ENCODE measurements around the gene NFX1. TPM values are rescaled to one million over a fixed set of nuclear protein-coding genes. Genes with fewer than 3 reads are reported as not detected.

Gene NFX1
- total and polyA plus RNA-seq, 3 donors from 2014 or later: 30.0 to 48.6 (median 46.7) TPM

DNA sequence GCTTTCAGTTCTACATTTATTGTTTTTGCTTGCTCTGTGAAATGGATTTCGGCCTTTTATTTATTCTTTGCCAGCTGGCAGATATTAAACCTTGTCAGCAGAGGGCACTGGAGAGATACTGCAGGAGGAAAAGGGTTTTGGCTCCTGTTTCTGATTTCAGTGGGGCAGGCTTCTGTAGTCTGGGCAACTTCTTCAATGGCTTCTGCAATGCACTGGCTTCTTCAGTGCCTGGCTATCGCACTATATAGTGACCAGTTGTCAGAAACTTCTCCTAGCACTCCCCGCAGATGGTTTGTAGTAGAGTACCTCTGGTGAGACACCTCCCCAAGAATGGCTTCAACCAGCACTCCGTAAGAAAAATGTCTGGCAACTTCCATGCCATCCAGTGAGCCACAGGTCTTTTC, 3.2 kb upstream of the NFX1 start:
- H3K36me3 ChIP-seq (ENCODE audit: low read depth, missing control alignments): no peaks in the 10 kb centered on the region
- no peaks in the 10 kb centered on the region for H3K27me3 ChIP-seq
- intact Hi-C loops (cut with DNase I; ENCODE audit: low total_unique reads): no loop called here
- H3K4me1 ChIP-seq: peaks cover 14% of the 10 kb centered on the region
- peak overlapping the region in 1 of 2 donors; percentile 36 for H3K27ac ChIP-seq
- TF ChIP-seq, protein P1, sequence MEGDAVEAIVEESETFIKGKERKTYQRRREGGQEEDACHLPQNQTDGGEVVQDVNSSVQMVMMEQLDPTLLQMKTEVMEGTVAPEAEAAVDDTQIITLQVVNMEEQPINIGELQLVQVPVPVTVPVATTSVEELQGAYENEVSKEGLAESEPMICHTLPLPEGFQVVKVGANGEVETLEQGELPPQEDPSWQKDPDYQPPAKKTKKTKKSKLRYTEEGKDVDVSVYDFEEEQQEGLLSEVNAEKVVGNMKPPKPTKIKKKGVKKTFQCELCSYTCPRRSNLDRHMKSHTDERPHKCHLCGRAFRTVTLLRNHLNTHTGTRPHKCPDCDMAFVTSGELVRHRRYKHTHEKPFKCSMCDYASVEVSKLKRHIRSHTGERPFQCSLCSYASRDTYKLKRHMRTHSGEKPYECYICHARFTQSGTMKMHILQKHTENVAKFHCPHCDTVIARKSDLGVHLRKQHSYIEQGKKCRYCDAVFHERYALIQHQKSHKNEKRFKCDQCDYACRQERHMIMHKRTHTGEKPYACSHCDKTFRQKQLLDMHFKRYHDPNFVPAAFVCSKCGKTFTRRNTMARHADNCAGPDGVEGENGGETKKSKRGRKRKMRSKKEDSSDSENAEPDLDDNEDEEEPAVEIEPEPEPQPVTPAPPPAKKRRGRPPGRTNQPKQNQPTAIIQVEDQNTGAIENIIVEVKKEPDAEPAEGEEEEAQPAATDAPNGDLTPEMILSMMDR (IDR thresholded peaks at IDR 0.05): peak; percentile 62 to 83 (median 74)
- no peak for TF ChIP-seq POLR2A (IDR thresholded peaks at IDR 0.05)
- H3K9me3 ChIP-seq: no peaks in the 10 kb centered on the region
- DNase-seq: peak; percentile 64
- 60 to 69% methylated on average over 4 of the region's 4 CpGs for WGBS, 2 donors
- H3K4me3 ChIP-seq: no peak overlapping the region

DNA sequence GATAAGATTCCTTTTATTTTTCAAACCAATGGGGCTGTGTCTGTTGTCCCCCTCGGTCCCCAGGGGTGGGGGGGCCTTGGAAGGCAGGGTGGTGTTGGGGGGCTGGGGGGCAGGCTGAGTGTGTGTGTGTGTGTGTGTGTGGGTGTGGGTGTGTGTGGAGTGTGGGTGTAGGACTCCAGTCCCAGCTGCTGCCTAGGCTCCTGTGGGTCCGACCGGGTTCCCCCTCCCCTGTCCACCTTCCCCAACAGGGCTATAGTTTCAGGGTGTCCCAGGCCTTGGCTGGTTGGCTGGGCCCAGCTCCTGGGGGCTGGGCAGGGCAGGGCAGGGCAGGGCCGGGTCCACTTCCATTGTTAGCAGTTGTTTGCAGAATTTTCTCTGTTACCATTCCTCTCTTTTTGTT, 2.1 kb upstream of the NFX1 start:
- Histone ChIP-seq H3K9me3 (no peaks in the 10 kb centered on the region), H3K27me3 (no peaks in the 10 kb centered on the region), H3K27ac (peak overlapping the region in 1 of 2 donors; percentile 95), H3K4me3 (no peak overlapping the region), H3K36me3 (ENCODE audit: low read depth, missing control alignments) (no peaks in the 10 kb centered on the region), H3K4me1 (peaks cover 20% of the 10 kb centered on the region)
- intact Hi-C loops (cut with DNase I; ENCODE audit: low total_unique reads): no loop called here
- TF ChIP-seq, protein P1 (IDR thresholded peaks at IDR 0.05): no peak
- TF ChIP-seq POLR2A (IDR thresholded peaks at IDR 0.05): no peak
- WGBS, 2 donors: 45 to 59% methylated on average over 1 to 4 of the region's 4 CpGs
- no peak for DNase-seq

DNA sequence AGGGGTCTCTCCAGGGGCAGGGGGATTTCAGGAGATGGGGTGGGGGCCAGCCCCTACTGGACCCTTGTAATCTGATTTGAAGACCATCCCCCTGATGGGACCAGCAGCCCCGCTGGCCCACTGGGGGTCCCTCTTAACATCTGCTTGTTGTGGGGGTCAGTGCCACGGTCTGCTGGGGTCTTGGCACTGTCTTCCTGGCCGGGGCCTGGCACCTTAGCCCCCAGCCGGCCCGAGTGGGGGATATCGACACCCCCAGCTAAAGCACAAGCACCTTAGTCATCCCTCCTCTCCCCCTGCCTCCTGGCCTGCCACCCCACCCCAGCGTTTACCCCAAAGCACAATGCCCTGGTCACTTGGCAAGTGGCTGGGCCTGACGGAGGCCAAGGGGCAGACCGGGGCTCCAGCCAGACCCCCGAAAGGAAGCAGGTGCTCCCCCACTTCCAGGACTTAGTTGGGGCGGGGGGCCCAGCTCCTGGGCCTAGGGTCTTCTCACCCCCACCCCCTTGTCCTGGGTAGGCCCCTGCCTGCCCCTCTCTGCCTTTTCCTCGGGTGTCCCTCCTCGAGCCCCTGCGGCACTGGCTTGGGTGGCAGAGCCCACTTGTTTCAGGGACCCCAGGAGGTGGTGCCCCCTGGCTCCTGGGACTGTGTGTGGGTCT, 1.4 kb upstream of the NFX1 start:
- Histone ChIP-seq H3K4me1 (peaks cover 23% of the 10 kb centered on the region), H3K9me3 (no peaks in the 10 kb centered on the region), H3K27me3 (no peaks in the 10 kb centered on the region), H3K4me3 (peak overlapping the region; percentile 73 to 86), H3K27ac (peak overlapping the region; percentile 89 to 95), H3K36me3 (ENCODE audit: low read depth, missing control alignments) (no peaks in the 10 kb centered on the region)
- 48 to 63% methylated on average over 4 to 14 of the region's 14 CpGs for WGBS, 2 donors
- TF ChIP-seq, protein P1 (IDR thresholded peaks at IDR 0.05): no peak
- TF ChIP-seq POLR2A (IDR thresholded peaks at IDR 0.05): no peak
- no peak for DNase-seq
- intact Hi-C loops (cut with DNase I; ENCODE audit: low total_unique reads): no loop called here

DNA sequence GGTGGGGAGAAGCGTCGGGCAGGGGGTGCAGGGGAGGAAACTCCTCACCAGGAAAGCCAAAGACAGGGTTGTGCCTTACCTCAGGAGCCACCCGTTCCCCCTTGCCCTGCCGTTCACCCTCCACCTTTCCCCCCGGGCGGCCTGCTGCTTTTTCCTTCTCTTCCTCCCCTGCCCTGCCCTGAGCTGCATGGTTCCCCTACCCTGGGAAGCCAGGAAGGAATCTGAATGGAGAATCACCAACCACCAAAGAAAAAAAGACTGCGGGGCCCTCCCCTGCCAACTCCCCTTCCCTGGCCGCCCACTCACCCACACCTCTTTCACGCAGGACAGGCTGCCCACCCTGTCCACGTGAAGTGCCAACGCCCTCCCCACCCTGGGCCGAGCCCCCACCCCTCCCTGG, 820 bp upstream of the NFX1 start:
- Histone ChIP-seq H3K9me3 (no peaks in the 10 kb centered on the region), H3K4me3 (peak overlapping the region; percentile 73 to 86), H3K36me3 (ENCODE audit: low read depth, missing control alignments) (no peaks in the 10 kb centered on the region), H3K27ac (peak overlapping the region; percentile 89 to 95), H3K4me1 (peaks cover 23% of the 10 kb centered on the region), H3K27me3 (no peaks in the 10 kb centered on the region)
- WGBS, 2 donors: 5 to 14% methylated on average over 11 to 12 of the region's 12 CpGs
- DNase-seq: no peak
- intact Hi-C loops (cut with DNase I; ENCODE audit: low total_unique reads): no loop called here
- TF ChIP-seq, protein P1 (IDR thresholded peaks at IDR 0.05): no peak
- no peak for TF ChIP-seq POLR2A (IDR thresholded peaks at IDR 0.05)

DNA sequence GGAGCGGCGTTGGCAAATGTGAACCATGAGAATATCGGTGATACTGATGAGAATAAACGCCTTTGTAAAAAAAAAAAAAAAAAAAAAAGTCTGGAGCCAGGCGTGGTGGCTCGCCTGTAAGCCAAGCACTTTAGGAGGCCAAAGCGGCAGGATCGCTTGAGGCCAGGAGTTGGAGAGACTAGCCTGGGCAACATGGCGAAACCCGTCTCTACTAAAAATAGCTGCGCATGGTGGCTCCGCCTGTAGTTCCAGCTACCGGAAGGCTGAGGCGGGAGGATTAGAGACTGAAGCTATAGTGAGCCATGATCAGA, 425 bp upstream of the NFX1 start:
- Histone ChIP-seq H3K4me1 (peaks cover 23% of the 10 kb centered on the region), H3K27ac (peak overlapping the region; percentile 89 to 95), H3K27me3 (no peaks in the 10 kb centered on the region), H3K9me3 (no peaks in the 10 kb centered on the region), H3K36me3 (ENCODE audit: low read depth, missing control alignments) (no peaks in the 10 kb centered on the region), H3K4me3 (peak overlapping the region; percentile 73 to 86)
- intact Hi-C loops (cut with DNase I; ENCODE audit: low total_unique reads): no loop called here
- 0 to 1% methylated on average over 14 of the region's 14 CpGs for WGBS, 2 donors
- no peak for DNase-seq
- TF ChIP-seq, protein P1 (IDR thresholded peaks at IDR 0.05): no peak
- no peak for TF ChIP-seq POLR2A (IDR thresholded peaks at IDR 0.05)

Measured in testis (tissue), 3 donors.